Endothelial cell of umbilical vein (primary cell): ENCODE results near the gene PER1. TPM values are rescaled to one million over a fixed set of nuclear protein-coding genes. Genes with fewer than 3 reads are reported as not detected.

Experiments used
- BruUV-seq: library from RNA; stranded (reverse); fragments of 400-500 nt; replicated peaks from 2 replicates; lab custom pipeline; 2021; lab: Mats Ljungman, UMichigan
- CTCF ChIA-PET: fragments of 300-600, 350-600 bp; sonication (Branson Sonifier 250); formaldehyde crosslinking; loops from one replicate; lab custom pipeline; 2021; ENCODE audit warnings: antibody characterized with exemption, inconsistent platforms; lab: Charles Lee
- POLR2A ChIA-PET: fragments of 300-600, 350-600 bp; sonication (Branson Sonifier 250); formaldehyde crosslinking; loops from one replicate; lab custom pipeline; 2021; ENCODE audit warnings: antibody characterized with exemption, inconsistent platforms; lab: Charles Lee
- DNase-seq: peaks from one replicate; pipeline ENCODE4 v3.0.0-alpha.2; 2011; ENCODE audit warnings: low read depth, low spot score
- FAIRE-seq: peaks from 2 replicates; lab custom pipeline; 2011; peaks lifted over from hg19 to GRCh38; lab: Jason Lieb, UNC
- H2AFZ ChIP-seq: 2 replicates; pipeline ENCODE4 v1.6.0; 2012; ENCODE audit warnings: low read depth, low read length, control low read depth, inconsistent platforms
- H3K27ac ChIP-seq: 2 replicates; pipeline ENCODE4 v1.5.1; 2011; ENCODE audit warnings: low read depth, mild to moderate bottlenecking, control low read depth, low read length, moderate library complexity; ENCODE audit not compliant: insufficient read depth
- H3K27me3 ChIP-seq, 2 experiments: 2 replicates each; pipeline versions ENCODE4 v1.6.0 to v1.6.1; 2011; ENCODE audit warnings: low read length in 2 of 2, mixed read lengths in 1 of 2; ENCODE audit not compliant: control insufficient read depth in 2 of 2, insufficient read depth in 2 of 2
- H3K36me3 ChIP-seq, 2 experiments: 2 replicates in 1 of 2; 3 replicates in 1 of 2; pipeline ENCODE4 v1.5.1; 2011; ENCODE audit warnings: low read length in 2 of 2, mild to moderate bottlenecking in 1 of 2, moderate library complexity in 1 of 2; ENCODE audit not compliant: control insufficient read depth in 2 of 2, insufficient read depth in 2 of 2; ENCODE audit errors: extremely low read depth in 1 of 2
- H3K4me1 ChIP-seq: 3 replicates; pipeline ENCODE4 v1.5.1; 2011; ENCODE audit warnings: mild to moderate bottlenecking, low read length; ENCODE audit not compliant: control insufficient read depth, insufficient read depth; ENCODE audit errors: extremely low read depth
- H3K4me2 ChIP-seq: 2 replicates; pipeline ENCODE4 v1.6.1; 2011; ENCODE audit warnings: low read length, control low read depth, mixed read lengths; ENCODE audit not compliant: insufficient read depth
- H3K4me3 ChIP-seq, 3 experiments: fragments of 200-600 bp in 1 of 3; sonication (generic), shearing (Covaris generic) in 1 of 3; replicated peaks in 1 of 3; 2 replicates each; pipeline ENCODE4 v1.5.1; 2011 to 2016; ENCODE audit warnings: control low read depth in 3 of 3, low read length in 3 of 3, mild to moderate bottlenecking in 2 of 3, inconsistent platforms in 1 of 3, low read depth in 1 of 3, moderate library complexity in 1 of 3; ENCODE audit not compliant: insufficient read depth in 1 of 3
- H3K79me2 ChIP-seq: 2 replicates; pipeline ENCODE4 v1.6.0; 2012; ENCODE audit warnings: low read length, inconsistent platforms; ENCODE audit not compliant: control insufficient read depth, insufficient read depth
- H3K9ac ChIP-seq: replicated peaks from 2 replicates; pipeline ENCODE3; 2011; ENCODE audit warnings: low read length, control low read depth; ENCODE audit not compliant: insufficient read depth; ENCODE audit errors: extremely low read depth
- H3K9me1 ChIP-seq: replicated peaks from 3 replicates; pipeline ENCODE4 v1.6.0; 2011; ENCODE audit warnings: mild to moderate bottlenecking, low read length; ENCODE audit not compliant: control insufficient read depth, insufficient read depth; ENCODE audit errors: extremely low read depth
- H3K9me3 ChIP-seq: replicated peaks from 2 replicates; pipeline ENCODE4 v1.5.1; 2012; ENCODE audit warnings: low read length, inconsistent platforms; ENCODE audit not compliant: control insufficient read depth, insufficient read depth
- H4K20me1 ChIP-seq: replicated peaks from 2 replicates; pipeline ENCODE3; 2011; ENCODE audit warnings: mild to moderate bottlenecking, low read length; ENCODE audit not compliant: control insufficient read depth, insufficient read depth; ENCODE audit errors: extremely low read depth
- EZH2 ChIP-seq: IDR thresholded peaks from 2 replicates; pipeline ENCODE4 v1.6.1; 2012; ENCODE audit warnings: borderline replicate concordance, low read depth, mild to moderate bottlenecking, moderate library complexity, low read length, inconsistent platforms; ENCODE audit not compliant: severe bottlenecking
- FOS ChIP-seq: IDR thresholded peaks from 2 replicates; pipeline ENCODE4 v1.6.1; 2011; ENCODE audit warnings: mild to moderate bottlenecking, low read length, moderate library complexity, borderline replicate concordance; ENCODE audit not compliant: insufficient read depth
- GATA2 ChIP-seq: IDR thresholded peaks from 2 replicates; pipeline ENCODE4 v1.7.0; 2011; ENCODE audit warnings: low read depth, mild to moderate bottlenecking, moderate library complexity, mixed read lengths, low read length; ENCODE audit not compliant: insufficient read length, insufficient read depth
- JUN ChIP-seq: IDR thresholded peaks from 2 replicates; pipeline ENCODE4 v1.6.1; 2011; ENCODE audit warnings: borderline replicate concordance, low read depth; ENCODE audit not compliant: insufficient read length, insufficient read depth
- MYC ChIP-seq: IDR thresholded peaks from one replicate; pipeline ENCODE4 v1.6.1; 2011; ENCODE audit warnings: mild to moderate bottlenecking, low read depth, low read length
- POLR2A ChIP-seq: IDR thresholded peaks from 2 replicates; pipeline ENCODE4 v1.6.1; 2012; ENCODE audit warnings: low read depth, mild to moderate bottlenecking, control low read depth, low read length
- POLR2AphosphoS5 ChIP-seq: IDR thresholded peaks from 2 replicates; pipeline ENCODE4 v1.6.1; 2012; ENCODE audit warnings: low read depth, mild to moderate bottlenecking, control low read depth, low read length, moderate library complexity; ENCODE audit not compliant: insufficient read depth
- dilution Hi-C: fragments of 300-500 bp; cut with MboI; formaldehyde crosslinking; loops from one replicate; pipeline ENCODE4 v1.15.0; 2019; ENCODE audit warnings: low sequenced_read_pairs; ENCODE audit not compliant: extremely low pct_ligation_motif_present
- intact Hi-C: fragments of 100-400 bp; cut with micrococcal nuclease; formaldehyde crosslinking; loops from one replicate; pipeline ENCODE4 v1.10.0; 2022
- polyA plus RNA-seq, 4 experiments: library from polyadenylated mRNA; depleted of rRNA in 3 of 4; stranded (reverse) in 3 of 4; unstranded in 1 of 4; fragments of >200 nt; gene quantifications; 2 replicates each; pipeline versions ENCODE4 v1.2.1 to v1.2.3, GENCODE V29; 2011 to 2012; ENCODE audit warnings: missing spikeins in 1 of 4
- total RNA-seq: library from RNA; stranded (reverse); gene quantifications from 2 replicates; pipeline ENCODE4 v1.2.3, GENCODE V29; 2021
- TF ChIP-seq, protein P1 (sequence below): IDR thresholded peaks from 2 replicates; pipeline ENCODE4 v1.6.1; 2011; ENCODE audit not compliant: insufficient read depth, insufficient read length
- TF ChIP-seq, protein P2 (sequence below), 2 donors: IDR thresholded peaks; 1 replicate in 1 of 2; 2 replicates in 1 of 2; pipeline ENCODE4 v1.5.1; 2011; ENCODE audit warnings: low read length in 2 of 2, mild to moderate bottlenecking in 2 of 2, moderate library complexity in 2 of 2, control low read depth in 1 of 2, inconsistent platforms in 1 of 2, low read depth in 1 of 2; ENCODE audit not compliant: insufficient read depth in 1 of 2; ENCODE audit errors: extremely low read depth in 1 of 2

PER1 gene
- total and polyA plus RNA-seq, 2 donors (not counting 3 experiments of a cell fraction or from before 2014, with no cell fraction given) = 12.1 to 32.1 TPM

DNA sequence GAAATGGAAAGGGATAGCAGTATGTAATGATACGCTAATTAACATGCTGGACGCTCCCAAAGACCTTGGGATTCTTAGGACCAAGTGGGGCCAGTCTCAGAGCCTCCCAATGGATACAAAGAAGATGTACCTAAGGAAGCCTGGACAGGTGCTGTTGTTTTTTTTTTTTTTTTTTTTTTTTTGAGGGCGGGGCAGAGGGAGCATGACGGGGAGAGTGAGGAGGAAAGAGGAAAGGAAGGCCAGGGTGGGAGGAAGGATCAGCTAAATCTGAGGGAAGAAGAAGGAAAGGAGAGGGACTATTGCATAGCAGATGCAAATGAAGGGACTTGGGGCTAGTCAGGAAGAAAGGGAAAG, 8.0 kb upstream of the PER1 start:
- Histone ChIP-seq H3K79me2 (peaks cover 20% of the 10 kb centered on the region), H3K4me1 (peaks cover 32% of the 10 kb centered on the region), H3K27me3 (no peaks in the 10 kb centered on the region), H3K27ac (no peak overlapping the region), H3K36me3 (peaks cover 2 to 7% of the 10 kb centered on the region in 2 experiments), H3K9me3 (no peaks in the 10 kb centered on the region), H2AFZ (no peak overlapping the region), H4K20me1 (no peaks in the 10 kb centered on the region), H3K4me3 (no peak overlapping the region), H3K9ac (no peak overlapping the region), H3K4me2 (no peak overlapping the region), H3K9me1 (no peaks in the 10 kb centered on the region)
- CTCF ChIA-PET = interaction anchor here (1.5 to 6.3 kb wide), 2 partner anchors 9 to 21 kb away, joined by 4 to 72 read pairs; no protein-coding TSS in a partner anchor
- no peak for FAIRE-seq
- intact Hi-C loops (no loop called here), dilution Hi-C loops (no loop called here)
- POLR2A ChIA-PET = interaction anchor here (0.7 to 2.2 kb wide), 2 partner anchors 13 to 50 kb away, joined by 8 read pairs; partner anchors contain the start of gene AURKB
- TF ChIP-seq JUN (no peak), GATA2 (no peak), POLR2AphosphoS5 (no peak), FOS (no peak), MYC (no peak), EZH2 (no peak), POLR2A (no peak)
- TF ChIP-seq, protein P1, sequence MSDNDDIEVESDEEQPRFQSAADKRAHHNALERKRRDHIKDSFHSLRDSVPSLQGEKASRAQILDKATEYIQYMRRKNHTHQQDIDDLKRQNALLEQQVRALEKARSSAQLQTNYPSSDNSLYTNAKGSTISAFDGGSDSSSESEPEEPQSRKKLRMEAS = no peak
- TF ChIP-seq, protein P2, sequence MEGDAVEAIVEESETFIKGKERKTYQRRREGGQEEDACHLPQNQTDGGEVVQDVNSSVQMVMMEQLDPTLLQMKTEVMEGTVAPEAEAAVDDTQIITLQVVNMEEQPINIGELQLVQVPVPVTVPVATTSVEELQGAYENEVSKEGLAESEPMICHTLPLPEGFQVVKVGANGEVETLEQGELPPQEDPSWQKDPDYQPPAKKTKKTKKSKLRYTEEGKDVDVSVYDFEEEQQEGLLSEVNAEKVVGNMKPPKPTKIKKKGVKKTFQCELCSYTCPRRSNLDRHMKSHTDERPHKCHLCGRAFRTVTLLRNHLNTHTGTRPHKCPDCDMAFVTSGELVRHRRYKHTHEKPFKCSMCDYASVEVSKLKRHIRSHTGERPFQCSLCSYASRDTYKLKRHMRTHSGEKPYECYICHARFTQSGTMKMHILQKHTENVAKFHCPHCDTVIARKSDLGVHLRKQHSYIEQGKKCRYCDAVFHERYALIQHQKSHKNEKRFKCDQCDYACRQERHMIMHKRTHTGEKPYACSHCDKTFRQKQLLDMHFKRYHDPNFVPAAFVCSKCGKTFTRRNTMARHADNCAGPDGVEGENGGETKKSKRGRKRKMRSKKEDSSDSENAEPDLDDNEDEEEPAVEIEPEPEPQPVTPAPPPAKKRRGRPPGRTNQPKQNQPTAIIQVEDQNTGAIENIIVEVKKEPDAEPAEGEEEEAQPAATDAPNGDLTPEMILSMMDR (IDR thresholded peaks at IDR 0.05; ENCODE audit: extremely low read depth in 1 of 2, insufficient read depth in 1 of 2, low read depth in 1 of 2, low read length in 2 of 2) = no peak
- DNase-seq = no peak
- BruUV-seq = no TSS peak
